Stimulated activated CD4-positive, alpha-beta T cell treated with anti-CD3 and anti-CD28 coated beads, Interleukin-1b, Interleukin-23, amount 100 ng/mL, for 24 hours (primary cell): Measurements from ENCODE around the gene PHACTR1.
A peak's percentile ranks its signal among the peaks of the same experiment; 100 is the strongest.
"Not testable (repeated sequence)": the region's sequence is repeated elsewhere in the genome, so short reads cannot be mapped to it uniquely, and the experiment has no call there.

Experiments used
- DNase-seq, 4 experiments: peaks; one replicate each; pipeline ENCODE4 v3.0.0-alpha.2; 2020; ENCODE audit warnings: low read depth in 4 of 4, low spot score in 1 of 4

The PHACTR1 gene

GRCh38 chr6:12749531-12750379 is 33.2 kb downstream of the PHACTR1 start:
- DNase-seq: no peak

GRCh38 chr6:12750416-12750815 is 33.8 kb downstream of the PHACTR1 start:
- no peak for DNase-seq

GRCh38 chr6:12751694-12752325 is 35.2 kb downstream of the PHACTR1 start:
- DNase-seq: peak in 2 of 4 experiments; percentile 1 to 11

- no peak for DNase-seq
These were observed 36.5 kb downstream of the PHACTR1 start for GRCh38 chr6:12753036-12753435.

- no peak for DNase-seq
These were observed 43.7 kb downstream of the PHACTR1 start for GRCh38 chr6:12760226-12760625.

- DNase-seq: no peak
These were observed 44.3 kb downstream of the PHACTR1 start for GRCh38 chr6:12760911-12761310.

- no peak for DNase-seq
These were observed 45.0 kb downstream of the PHACTR1 start for GRCh38 chr6:12761376-12762115.

- not testable (repeated sequence) for DNase-seq
These were observed 46.3 kb downstream of the PHACTR1 start for GRCh38 chr6:12762731-12763434.

GRCh38 chr6:12766365-12766764 is 49.8 kb downstream of the PHACTR1 start:
- no peak for DNase-seq

- DNase-seq: no peak
These were observed 50.4 kb downstream of the PHACTR1 start for GRCh38 chr6:12767016-12767415.

GRCh38 chr6:12769556-12770256 is 53.1 kb downstream of the PHACTR1 start:
- DNase-seq: no peak

- DNase-seq: no peak
These were observed 55.8 kb downstream of the PHACTR1 start for GRCh38 chr6:12772416-12772815.

GRCh38 chr6:12776291-12776690 is 59.7 kb downstream of the PHACTR1 start:
- DNase-seq: no peak

- no peak for DNase-seq
These were observed 63.2 kb downstream of the PHACTR1 start for GRCh38 chr6:12779772-12780171.

GRCh38 chr6:12782136-12782535 is 65.6 kb downstream of the PHACTR1 start:
- no peak for DNase-seq

GRCh38 chr6:12785301-12785700 is 68.7 kb downstream of the PHACTR1 start:
- DNase-seq: no peak

- no peak for DNase-seq
These were observed 69.4 kb downstream of the PHACTR1 start for GRCh38 chr6:12785921-12786320.

- no peak for DNase-seq
These were observed 74.8 kb downstream of the PHACTR1 start for GRCh38 chr6:12791371-12791770.

GRCh38 chr6:12798326-12798725 is 81.8 kb downstream of the PHACTR1 start:
- no peak for DNase-seq

GRCh38 chr6:12800120-12800519 is 83.6 kb downstream of the PHACTR1 start:
- no peak for DNase-seq

GRCh38 chr6:12801141-12801540 is 84.6 kb downstream of the PHACTR1 start:
- no peak for DNase-seq
